MM.1S (cell line): ENCODE measurements around the gene LRRC1.

ENCODE experiments used
- DNase-seq: peaks from one replicate; pipeline ENCODE4 v3.0.0-alpha.2; 2015
- H2AFZ ChIP-seq: fragments of 300-600 bp; sonication (generic); 2 replicates; pipeline ENCODE4 v1.6.0; 2016; ENCODE audit warnings: antibody characterized with exemption, low read length
- H3F3A ChIP-seq: fragments of 300-600 bp; sonication (generic); 2 replicates; pipeline ENCODE4 v1.6.1; 2016; ENCODE audit warnings: mild to moderate bottlenecking, antibody characterized with exemption, low read length, moderate library complexity, mixed read lengths; ENCODE audit not compliant: insufficient read depth
- H3K27ac ChIP-seq: fragments of 300-600 bp; sonication (generic); 2 replicates; pipeline ENCODE4 v1.5.1; 2016; ENCODE audit warnings: mild to moderate bottlenecking, low read length
- H3K27me3 ChIP-seq: fragments of 300-600 bp; sonication (generic); replicated peaks from 2 replicates; pipeline ENCODE4 v1.6.0; 2016; ENCODE audit warnings: low read length; ENCODE audit not compliant: insufficient read depth
- H3K36me3 ChIP-seq: fragments of 300-600 bp; sonication (generic); replicated peaks from 2 replicates; pipeline ENCODE4 v1.6.1; 2016; ENCODE audit warnings: mild to moderate bottlenecking, low read length, mixed read lengths; ENCODE audit not compliant: insufficient read depth
- H3K4me1 ChIP-seq: fragments of 300-600 bp; sonication (generic); 2 replicates; pipeline ENCODE4 v1.6.1; 2016; ENCODE audit warnings: low read length, mixed read lengths
- H3K4me2 ChIP-seq: fragments of 300-600 bp; sonication (generic); 2 replicates; pipeline ENCODE4 v1.6.0; 2016; ENCODE audit warnings: low read depth, low read length
- H3K4me3 ChIP-seq: fragments of 300-600 bp; sonication (generic); 2 replicates; pipeline ENCODE4 v1.5.1; 2016; ENCODE audit warnings: low read length, mixed read lengths
- H3K79me2 ChIP-seq: fragments of 300-600 bp; sonication (generic); 2 replicates; pipeline ENCODE4 v1.6.1; 2016; ENCODE audit warnings: mixed run types, low read length, mixed read lengths
- H3K9ac ChIP-seq: fragments of 300-600 bp; sonication (generic); 2 replicates; pipeline ENCODE4 v1.6.1; 2016; ENCODE audit warnings: low read length, mixed read lengths
- H3K9me2 ChIP-seq: fragments of 300-600 bp; sonication (generic); replicated peaks from 2 replicates; pipeline ENCODE4 v1.6.1; 2016; ENCODE audit warnings: mild to moderate bottlenecking, low read length, mixed read lengths; ENCODE audit not compliant: insufficient read depth
- H3K9me3 ChIP-seq: fragments of 300-600 bp; sonication (generic); replicated peaks from 2 replicates; pipeline ENCODE4 v1.6.1; 2016; ENCODE audit warnings: mild to moderate bottlenecking, low read length, mixed read lengths; ENCODE audit not compliant: insufficient read depth
- H4K20me1 ChIP-seq: fragments of 300-600 bp; sonication (generic); 2 replicates; pipeline ENCODE4 v1.6.1; 2016; ENCODE audit warnings: mild to moderate bottlenecking, low read length, moderate library complexity, mixed read lengths; ENCODE audit not compliant: insufficient read depth
- EZH2 ChIP-seq: fragments of 300-600 bp; sonication (generic); optimal IDR thresholded peaks from 2 replicates; pipeline ENCODE3; 2017; ENCODE audit warnings: low read depth, mild to moderate bottlenecking, antibody characterized with exemption, low read length, mixed read lengths
- EZH2phosphoT487 ChIP-seq: fragments of 300-600 bp; sonication (generic); IDR thresholded peaks from 2 replicates; pipeline ENCODE4 v1.6.1; 2018; ENCODE audit warnings: antibody characterized with exemption, low read length
- TF ChIP-seq, protein P1 (sequence below): fragments of 300-600 bp; sonication (generic); IDR thresholded peaks from 2 replicates; pipeline ENCODE4 v1.5.1; 2016; ENCODE audit warnings: antibody characterized with exemption, low read length, mixed read lengths

Gene LRRC1

DNA sequence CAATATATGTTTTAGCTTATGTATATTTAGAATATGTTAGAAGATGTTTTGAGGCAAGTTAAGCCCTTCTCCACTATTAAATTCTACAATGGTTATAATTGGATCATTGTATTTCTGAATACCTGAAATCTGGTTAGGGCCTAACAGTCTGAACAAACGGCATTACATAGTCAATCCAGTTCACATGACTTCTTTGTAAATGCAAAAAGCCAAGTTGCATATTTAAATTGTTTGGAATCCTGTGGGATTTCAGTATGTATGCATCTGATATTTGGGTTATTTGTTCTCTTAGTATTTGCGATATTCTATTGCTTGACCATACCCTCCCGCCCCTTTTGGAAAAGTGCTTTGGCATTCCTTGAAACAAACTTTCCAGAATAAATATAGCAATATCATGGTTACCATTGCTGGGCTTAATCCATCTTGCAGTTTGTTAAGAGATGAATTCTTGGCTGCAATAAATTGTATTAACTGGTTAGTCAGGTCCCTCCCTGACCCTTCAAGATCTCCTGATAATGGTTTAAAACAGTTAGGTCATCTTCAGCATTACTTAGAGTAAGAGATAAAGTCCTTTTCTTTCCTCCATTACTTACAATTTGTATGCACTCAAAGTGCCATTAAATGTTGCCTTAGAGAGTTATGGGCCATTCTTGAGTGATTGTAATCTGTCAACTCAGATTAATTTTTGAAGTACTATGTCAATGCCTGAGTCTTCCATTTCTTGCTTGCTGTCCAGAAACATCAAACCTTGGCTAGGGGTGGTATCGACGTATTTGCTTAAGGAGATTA lies 36.5 kb downstream of the LRRC1 start:
- TF ChIP-seq EZH2 (no peak), EZH2phosphoT487 (no peak)
- TF ChIP-seq, protein P1, sequence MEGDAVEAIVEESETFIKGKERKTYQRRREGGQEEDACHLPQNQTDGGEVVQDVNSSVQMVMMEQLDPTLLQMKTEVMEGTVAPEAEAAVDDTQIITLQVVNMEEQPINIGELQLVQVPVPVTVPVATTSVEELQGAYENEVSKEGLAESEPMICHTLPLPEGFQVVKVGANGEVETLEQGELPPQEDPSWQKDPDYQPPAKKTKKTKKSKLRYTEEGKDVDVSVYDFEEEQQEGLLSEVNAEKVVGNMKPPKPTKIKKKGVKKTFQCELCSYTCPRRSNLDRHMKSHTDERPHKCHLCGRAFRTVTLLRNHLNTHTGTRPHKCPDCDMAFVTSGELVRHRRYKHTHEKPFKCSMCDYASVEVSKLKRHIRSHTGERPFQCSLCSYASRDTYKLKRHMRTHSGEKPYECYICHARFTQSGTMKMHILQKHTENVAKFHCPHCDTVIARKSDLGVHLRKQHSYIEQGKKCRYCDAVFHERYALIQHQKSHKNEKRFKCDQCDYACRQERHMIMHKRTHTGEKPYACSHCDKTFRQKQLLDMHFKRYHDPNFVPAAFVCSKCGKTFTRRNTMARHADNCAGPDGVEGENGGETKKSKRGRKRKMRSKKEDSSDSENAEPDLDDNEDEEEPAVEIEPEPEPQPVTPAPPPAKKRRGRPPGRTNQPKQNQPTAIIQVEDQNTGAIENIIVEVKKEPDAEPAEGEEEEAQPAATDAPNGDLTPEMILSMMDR, result no peak
- Histone ChIP-seq H3K9me2 (no peaks in the 10 kb centered on the region), H4K20me1 (no peaks in the 10 kb centered on the region), H3K9ac (no peak overlapping the region), H3K9me3 (no peaks in the 10 kb centered on the region), H3K27me3 (no peaks in the 10 kb centered on the region), H3K4me1 (peaks cover 6% of the 10 kb centered on the region; the same call in 1 of the 2 replicates), H3K27ac (no peak overlapping the region), H3K4me2 (no peak overlapping the region), H3K36me3 (no peaks in the 10 kb centered on the region), H3K79me2 (peaks cover 91% of the 10 kb centered on the region), H3F3A (no peaks in the 10 kb centered on the region), H2AFZ (no peak overlapping the region), H3K4me3 (no peak overlapping the region)
- no peak for DNase-seq

DNA sequence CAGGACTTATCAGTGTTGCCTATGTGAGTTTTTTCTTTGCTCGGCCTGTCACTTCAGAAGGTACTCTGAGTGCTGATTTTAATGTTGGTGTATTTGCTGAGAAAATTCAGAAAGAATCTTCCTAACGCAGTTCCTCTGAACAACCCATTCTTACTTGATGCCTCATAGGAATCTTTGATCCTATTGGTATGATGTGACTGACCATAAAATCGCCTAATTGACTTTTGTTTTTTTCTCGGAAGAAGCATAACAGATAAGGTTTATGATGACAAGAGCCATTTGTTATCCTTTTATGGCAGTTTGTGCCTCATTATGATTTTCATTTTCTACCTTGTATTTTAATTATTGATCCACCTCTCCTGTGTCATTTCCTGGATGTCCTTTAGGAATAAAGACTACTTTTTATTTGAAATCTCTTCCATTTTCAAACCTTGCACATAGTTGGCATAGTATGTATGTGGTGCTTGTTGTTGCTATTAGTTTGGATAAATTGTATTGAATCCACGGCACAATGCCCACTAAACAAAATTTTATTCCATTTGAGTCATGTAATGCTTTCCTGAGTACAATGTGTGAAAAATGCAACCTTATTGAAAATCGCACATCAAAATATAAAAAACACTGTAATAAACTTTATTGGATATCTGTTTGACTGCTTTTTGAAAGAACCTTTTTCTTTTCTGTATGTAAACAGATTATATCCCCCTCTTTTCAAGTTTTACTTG lies 37.3 kb downstream of the LRRC1 start:
- Histone ChIP-seq H3K79me2 (peaks cover 89% of the 10 kb centered on the region), H3K4me1 (0 out of 2 replicates have a peak, but pooled peaks cover 5% of the 10 kb centered on the region), H3K4me2 (no peak overlapping the region)

DNA sequence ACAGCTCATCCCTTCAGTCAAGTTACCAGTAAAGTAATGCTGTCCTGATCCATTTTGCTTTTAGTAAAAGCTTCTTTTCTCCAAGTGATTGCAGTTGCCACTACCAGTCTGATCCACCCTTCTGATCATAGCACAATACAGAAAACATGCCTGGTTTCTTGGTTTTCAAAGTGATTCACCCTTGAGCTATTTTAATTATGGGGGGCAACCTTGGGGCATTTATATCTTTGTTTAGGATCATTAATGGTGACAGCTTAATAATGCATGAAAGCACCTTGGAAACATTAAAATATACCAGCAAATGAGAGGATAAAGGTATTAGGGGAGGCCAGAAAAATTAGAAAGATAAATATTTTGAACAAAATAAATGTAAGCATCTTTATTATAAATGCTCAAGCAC lies 38.4 kb downstream of the LRRC1 start:
- TF ChIP-seq EZH2phosphoT487 (no peak), EZH2 (no peak)
- TF ChIP-seq, protein P1, result no peak

More for the DNA sequence above, 37.3 kb downstream of the LRRC1 start:
- Histone ChIP-seq H3K9me3 (no peaks in the 10 kb centered on the region), H2AFZ (no peak overlapping the region), H4K20me1 (no peaks in the 10 kb centered on the region), H3K27me3 (no peaks in the 10 kb centered on the region), H3K4me3 (no peak overlapping the region), H3K36me3 (no peaks in the 10 kb centered on the region), H3F3A (no peaks in the 10 kb centered on the region), H3K9ac (no peak overlapping the region), H3K9me2 (no peaks in the 10 kb centered on the region), H3K27ac (no peak overlapping the region)
- no peak for DNase-seq
- TF ChIP-seq, protein P1, result no peak
- TF ChIP-seq EZH2phosphoT487, result no peak
- TF ChIP-seq EZH2, result no peak

More for the DNA sequence above, 38.4 kb downstream of the LRRC1 start:
- Histone ChIP-seq H3K9me2 (no peaks in the 10 kb centered on the region), H3K4me1 (0 out of 2 replicates have a peak, but pooled peaks cover 4% of the 10 kb centered on the region), H3K4me2 (no peak overlapping the region), H3K27me3 (no peaks in the 10 kb centered on the region), H3K79me2 (peaks cover 87% of the 10 kb centered on the region), H2AFZ (no peak overlapping the region), H3K36me3 (no peaks in the 10 kb centered on the region), H3K27ac (no peak overlapping the region), H3F3A (no peaks in the 10 kb centered on the region), H3K9ac (no peak overlapping the region), H3K9me3 (no peaks in the 10 kb centered on the region), H3K4me3 (no peak overlapping the region), H4K20me1 (no peaks in the 10 kb centered on the region)
- DNase-seq, result no peak
